ENCODE results near the gene ANKIB1. TPM values are rescaled to one million over a fixed set of nuclear protein-coding genes. Genes with fewer than 3 reads are reported as not detected.

Gene ANKIB1
- total RNA-seq, 4 donors from 2014 or later: 11.5 to 24.2 (median 12.5) TPM

GRCh38 chr7:92427193-92427592 lies 181.4 kb downstream of the ANKIB1 start:
- TF ChIP-seq CTCF (IDR thresholded peaks at IDR 0.05 in 4 of 5, conservative IDR thresholded peaks at IDR 0.05 in 1 of 5) (no peak), POLR2A (IDR thresholded peaks at IDR 0.05) (no peak)
- ATAC-seq (no peak), DNase-seq (no peak)
- intact Hi-C loops (cut with DNase I; ENCODE audit: low total_unique reads) (loop anchor here (10.0 kb wide), 1 partner anchor 628 kb away; no protein-coding TSS in a partner anchor), in situ Hi-C loops (cut with MboI; ENCODE audit: low sequenced_read_pairs in 4 of 4) (no loop called here)
- H3K9me3 ChIP-seq: no peaks in the 10 kb centered on the region
- no peak overlapping the region for H3K27ac ChIP-seq
- H3K4me1 ChIP-seq: no peaks in the 10 kb centered on the region
- H3K27me3 ChIP-seq: peaks cover 0 to 5% (median 3%) of the 10 kb centered on the region in 3 donors
- no peak overlapping the region for H3K4me3 ChIP-seq
- H3K36me3 ChIP-seq: no peaks in the 10 kb centered on the region

DNA sequence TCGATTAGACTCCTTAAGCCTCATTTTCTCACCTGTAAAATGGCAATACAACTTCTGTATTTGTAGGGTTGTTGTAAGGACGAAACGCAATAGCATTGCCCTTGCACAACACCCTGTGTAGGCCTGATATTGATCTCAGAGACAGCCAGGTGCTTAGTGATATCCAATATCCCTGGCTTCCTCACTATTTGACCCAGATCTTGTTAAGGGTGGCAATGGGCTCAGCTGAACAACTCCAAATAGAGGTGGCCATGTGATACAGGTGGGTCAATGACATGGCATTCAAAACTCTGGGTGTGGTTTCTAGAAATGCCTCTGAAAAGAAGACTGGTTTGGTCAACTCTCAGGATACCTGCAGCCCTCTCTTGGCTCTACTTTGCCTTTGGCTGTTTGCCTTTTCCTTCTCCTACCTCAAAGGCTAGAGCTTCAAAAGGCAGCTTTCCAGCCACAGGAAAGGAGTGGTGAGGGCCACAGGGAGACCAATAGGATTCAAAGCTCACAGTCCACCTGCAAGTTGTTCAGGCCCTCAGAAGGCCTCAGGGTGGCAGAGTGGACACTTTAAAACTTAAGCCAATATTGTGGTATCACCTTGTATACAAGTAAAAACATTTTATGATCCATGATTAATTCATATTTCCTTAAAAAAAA lies 186.6 kb downstream of the ANKIB1 start:
- intact Hi-C loops (cut with DNase I; ENCODE audit: low total_unique reads): no loop called here
- no peak overlapping the region for H3K4me3 ChIP-seq
- H3K27ac ChIP-seq: no peak overlapping the region
- H3K4me1 ChIP-seq: no peaks in the 10 kb centered on the region
- no peaks in the 10 kb centered on the region for H3K36me3 ChIP-seq
- no peaks in the 10 kb centered on the region for H3K9me3 ChIP-seq
- DNase-seq (no peak), ATAC-seq (no peak)
- no peaks in the 10 kb centered on the region for H3K27me3 ChIP-seq
- TF ChIP-seq CTCF (IDR thresholded peaks at IDR 0.05 in 4 of 5, conservative IDR thresholded peaks at IDR 0.05 in 1 of 5) (no peak), POLR2A (IDR thresholded peaks at IDR 0.05) (no peak)
- in situ Hi-C loops (cut with MboI; ENCODE audit: low sequenced_read_pairs in 4 of 4): no loop called here

- Histone ChIP-seq H3K9me3 (no peaks in the 10 kb centered on the region), H3K27ac (no peak overlapping the region), H3K4me3 (no peak overlapping the region), H3K4me1 (no peaks in the 10 kb centered on the region), H3K27me3 (no peaks in the 10 kb centered on the region), H3K36me3 (no peaks in the 10 kb centered on the region)
- ATAC-seq: no peak
- TF ChIP-seq POLR2A (IDR thresholded peaks at IDR 0.05) (no peak), CTCF (IDR thresholded peaks at IDR 0.05 in 4 of 5, conservative IDR thresholded peaks at IDR 0.05 in 1 of 5) (no peak)
- DNase-seq: no peak
- intact Hi-C loops (cut with DNase I; ENCODE audit: low total_unique reads) (no loop called here), in situ Hi-C loops (cut with MboI; ENCODE audit: low sequenced_read_pairs in 4 of 4) (no loop called here)
These were observed 187.2 kb downstream of the ANKIB1 start for GRCh38 chr7:92433019-92433418.

DNA sequence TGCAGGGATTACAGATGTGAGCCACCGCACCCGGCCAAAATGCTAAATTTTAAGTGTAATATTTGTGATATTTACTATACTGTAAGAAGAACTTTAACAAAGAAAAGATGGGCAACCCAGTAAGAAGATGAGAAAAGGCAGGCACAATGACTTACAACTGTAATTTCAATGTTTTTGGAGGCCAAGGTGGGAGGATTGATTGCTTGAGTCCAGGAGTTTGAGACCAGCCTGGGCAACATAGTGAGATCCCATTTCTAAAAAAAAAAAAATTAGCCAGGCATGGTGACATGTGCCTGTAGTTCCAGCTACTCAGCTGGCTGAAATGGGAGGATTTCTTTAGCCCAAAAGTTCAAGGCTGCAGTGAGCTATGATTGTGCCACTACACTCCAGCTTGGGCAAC lies 189.8 kb downstream of the ANKIB1 start:
- H3K36me3 ChIP-seq: no peaks in the 10 kb centered on the region
- no peak overlapping the region for H3K4me3 ChIP-seq
- no peak for DNase-seq
- in situ Hi-C loops (cut with MboI; ENCODE audit: low sequenced_read_pairs in 4 of 4): no loop called here
- no peaks in the 10 kb centered on the region for H3K9me3 ChIP-seq
- no peak for ATAC-seq
- intact Hi-C loops (cut with DNase I; ENCODE audit: low total_unique reads): loop anchor here (5.0 kb wide), 1 partner anchor 918 kb away; no protein-coding TSS in a partner anchor
- H3K4me1 ChIP-seq: no peaks in the 10 kb centered on the region
- H3K27ac ChIP-seq: no peak overlapping the region
- H3K27me3 ChIP-seq: no peaks in the 10 kb centered on the region
- TF ChIP-seq CTCF (IDR thresholded peaks at IDR 0.05 in 4 of 5, conservative IDR thresholded peaks at IDR 0.05 in 1 of 5) (no peak), POLR2A (IDR thresholded peaks at IDR 0.05) (no peak)
